Suppressor macrophage treated with lipopolysaccharide for 1 hour (primary cell): Measurements from ENCODE around the gene COL6A1.

Experiments
- DNase-seq, 3 donors: peaks; one replicate each; pipeline ENCODE4 v3.0.0-alpha.2; 2020 to 2022

The COL6A1 gene

DNA sequence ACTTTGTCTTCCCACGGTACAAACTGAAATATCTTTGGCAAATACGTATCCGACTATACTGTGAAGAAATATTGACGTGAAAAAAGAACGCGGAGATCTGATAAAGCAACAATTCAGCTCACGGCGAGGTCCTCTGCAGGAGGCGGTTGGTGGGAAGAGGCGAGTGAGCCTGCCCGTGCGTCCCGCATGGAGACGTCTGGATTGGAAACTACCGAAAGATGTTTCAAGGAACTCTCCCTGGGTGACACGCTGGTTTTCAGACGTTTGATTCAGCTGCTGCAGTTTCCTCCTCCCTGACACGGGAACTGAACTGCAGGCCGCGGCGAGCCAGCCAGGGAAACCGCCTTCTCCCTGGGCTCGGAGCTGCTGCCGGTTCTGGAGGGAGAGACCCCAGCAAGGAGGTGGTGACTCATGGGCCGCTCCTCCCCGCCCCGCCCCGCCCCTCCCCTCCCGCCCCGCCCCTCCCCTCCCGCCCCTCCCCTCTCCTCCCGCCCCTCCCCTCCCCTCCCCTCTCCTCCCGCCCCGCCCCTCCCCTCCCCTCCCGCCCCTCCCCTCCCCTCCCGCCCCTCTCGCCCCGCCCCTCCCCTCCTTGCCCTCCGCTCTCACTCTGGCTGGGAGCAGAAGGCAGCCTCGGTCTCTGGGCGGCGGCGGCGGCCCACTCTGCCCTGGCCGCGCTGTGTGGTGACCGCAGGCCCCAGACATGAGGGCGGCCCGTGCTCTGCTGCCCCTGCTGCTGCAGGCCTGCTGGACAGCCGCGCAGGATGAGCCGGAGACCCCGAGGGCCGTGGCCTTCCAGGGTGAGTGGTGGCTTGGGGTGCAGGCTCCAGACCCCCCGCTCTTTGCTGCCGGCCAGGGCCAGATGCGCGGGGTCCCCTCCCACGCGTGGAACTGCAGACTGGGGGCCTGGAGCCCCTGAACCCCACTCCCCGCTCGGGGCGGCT, at the start of gene COL6A1:
COL6A1 (plus strand) TSS at position 620 of the 941 bp plus-strand sequence; CDS start at position 701, 81 bp downstream.
- DNase-seq: peak; percentile 85 to 89 (median 89)

DNA sequence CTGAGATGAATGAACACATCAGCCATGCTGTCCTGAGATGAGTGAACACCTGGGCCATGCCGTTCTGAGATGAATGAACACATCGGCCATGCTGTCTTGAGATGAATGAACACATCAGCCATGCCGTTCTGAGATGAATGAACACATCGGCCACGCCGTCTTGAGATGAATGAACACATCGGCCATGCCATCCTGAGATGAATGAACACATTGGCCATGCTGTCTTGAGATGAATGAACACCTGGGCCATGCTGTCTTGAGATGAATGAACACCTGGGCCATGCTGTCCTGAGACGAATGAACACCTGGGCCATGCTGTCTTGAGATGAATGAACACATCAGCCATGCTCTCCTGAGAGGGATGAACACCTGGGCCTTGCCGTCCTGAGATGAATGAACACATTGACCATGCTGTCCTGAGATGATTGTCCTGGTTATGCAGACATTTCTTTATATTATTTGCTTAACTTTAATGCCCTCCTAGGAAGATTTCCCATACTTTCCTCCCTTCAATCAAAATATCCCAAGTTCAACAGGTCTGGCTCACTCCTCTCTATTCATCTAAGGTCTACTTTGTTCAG, 48.6 kb upstream of the COL6A1 start:
- DNase-seq: no peak

- DNase-seq: no peak
Observed at GRCh38 chr21:45934085-45934484, 47.5 kb upstream of the COL6A1 start.

GRCh38 chr21:45934554-45934953, 47.0 kb upstream of the COL6A1 start:
- no peak for DNase-seq

GRCh38 chr21:45935628-45936027, 45.9 kb upstream of the COL6A1 start:
- DNase-seq: no peak

- DNase-seq: no peak
Observed at GRCh38 chr21:45937721-45938452, 43.7 kb upstream of the COL6A1 start.

GRCh38 chr21:45938453-45938755, 43.2 kb upstream of the COL6A1 start:
- no peak for DNase-seq

DNA sequence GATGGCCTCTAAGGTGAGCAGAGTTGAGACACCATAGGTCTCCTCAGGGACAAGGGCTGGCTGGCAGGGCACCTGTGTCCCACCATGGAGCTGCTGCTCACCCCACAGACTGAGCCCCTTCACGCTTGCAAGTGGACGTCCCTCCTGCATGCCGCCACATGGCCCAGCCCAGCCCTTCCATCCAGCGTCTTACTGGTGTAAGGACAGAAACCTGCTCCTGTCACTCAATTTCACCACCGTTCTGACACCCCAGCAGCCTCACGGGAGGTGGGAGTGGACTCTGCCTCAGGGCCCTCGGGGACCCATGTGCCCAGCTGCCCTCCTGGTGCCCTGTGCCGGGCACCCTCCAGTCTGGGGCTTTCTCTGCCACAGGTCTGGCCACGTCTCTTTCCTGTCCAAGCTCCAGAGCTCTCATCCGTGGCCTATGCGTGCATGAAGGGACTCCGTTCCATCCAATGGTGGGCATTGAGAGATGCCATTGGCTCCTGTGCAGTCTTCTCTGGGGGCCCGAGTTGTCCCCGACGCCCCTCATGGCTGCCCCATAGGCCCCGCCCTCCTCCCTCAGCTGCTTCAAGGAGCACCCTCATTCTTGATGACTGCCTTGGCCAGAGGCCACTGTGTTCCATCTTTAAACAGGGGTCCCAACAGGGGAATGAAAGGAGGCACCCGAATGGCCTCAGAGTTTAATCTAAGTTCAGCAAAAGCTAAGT, 42.6 kb upstream of the COL6A1 start:
- no peak for DNase-seq

GRCh38 chr21:45939521-45940045, 42.0 kb upstream of the COL6A1 start:
- no peak for DNase-seq

GRCh38 chr21:45940091-45940490, 41.5 kb upstream of the COL6A1 start:
- no peak for DNase-seq

- DNase-seq: no peak
Observed at GRCh38 chr21:45940621-45941337, 40.8 kb upstream of the COL6A1 start.

- no peak for DNase-seq
Observed at GRCh38 chr21:45941338-45941710, 40.2 kb upstream of the COL6A1 start.

GRCh38 chr21:45941717-45942546, 39.6 kb upstream of the COL6A1 start:
- no peak for DNase-seq

DNA sequence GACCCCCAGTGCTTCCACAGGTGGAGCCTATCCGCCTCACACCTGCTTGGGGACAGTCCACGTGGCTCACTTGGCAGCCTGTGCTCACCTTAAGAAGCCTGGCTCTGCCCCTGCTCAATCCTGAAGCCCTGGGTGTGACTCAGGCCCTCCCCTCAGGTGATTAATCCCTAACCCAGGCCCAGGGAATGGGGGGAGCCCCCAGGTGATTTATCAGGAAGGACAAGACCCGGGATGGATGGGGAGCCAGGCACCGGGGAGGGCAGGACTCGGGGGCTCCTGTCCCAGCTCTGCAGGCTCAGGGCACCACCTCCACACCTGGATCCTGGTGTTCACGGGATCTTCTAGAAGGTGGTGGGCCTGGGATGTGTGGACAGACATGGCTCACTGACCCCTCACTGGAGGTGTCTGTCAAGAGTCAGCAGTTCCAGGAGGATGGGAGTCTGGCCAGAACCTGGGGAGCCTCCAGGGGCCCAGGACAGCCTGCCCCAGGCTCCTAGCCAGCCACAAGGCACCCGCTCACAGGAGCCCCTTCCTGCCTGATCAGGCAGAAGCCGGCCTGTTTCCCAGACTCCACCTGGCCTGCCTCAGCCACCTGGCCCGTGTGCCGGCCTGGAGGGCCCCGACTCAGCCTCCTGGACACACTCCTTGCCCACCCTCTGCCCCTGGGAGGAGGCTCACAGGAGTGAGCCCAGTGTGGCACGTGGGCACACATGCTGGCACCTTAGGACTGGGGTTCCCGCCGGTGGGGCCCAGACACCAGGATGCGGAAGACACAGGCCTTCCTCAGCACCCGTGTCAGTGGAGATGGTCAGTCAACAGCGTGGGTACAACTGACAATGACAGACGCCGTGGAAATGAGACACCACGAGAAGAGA, 38.6 kb upstream of the COL6A1 start:
- no peak for DNase-seq

GRCh38 chr21:45943630-45944540, 37.7 kb upstream of the COL6A1 start:
- no peak for DNase-seq

- no peak for DNase-seq
Observed at GRCh38 chr21:45944601-45945000, 37.0 kb upstream of the COL6A1 start.

- no peak for DNase-seq
Observed at GRCh38 chr21:45945066-45945867, 36.3 kb upstream of the COL6A1 start.

GRCh38 chr21:45945868-45946210, 35.7 kb upstream of the COL6A1 start:
- no peak for DNase-seq
